Activated gamma-delta T cell treated with Interleukin-2 at 50 U/mL for 16 hours (primary cell): ENCODE measurements around the gene TMEM74B.
A peak's percentile ranks its signal among the peaks of the same experiment; 100 is the strongest.
"Not testable (repeated sequence)": the region's sequence is repeated elsewhere in the genome, so short reads cannot be mapped to it uniquely, and the experiment has no call there.

Experiments used
- DNase-seq: peaks from one replicate; pipeline ENCODE4 v3.0.0-alpha.2; 2020

TMEM74B gene

GRCh38 chr20:1184638-1185315 lies at the start of gene TMEM74B:
TSS of gene TMEM74B (minus strand) at chr20:1184981. CDS start at chr20:1183801, 1,180 bp downstream.
- no peak for DNase-seq

DNA sequence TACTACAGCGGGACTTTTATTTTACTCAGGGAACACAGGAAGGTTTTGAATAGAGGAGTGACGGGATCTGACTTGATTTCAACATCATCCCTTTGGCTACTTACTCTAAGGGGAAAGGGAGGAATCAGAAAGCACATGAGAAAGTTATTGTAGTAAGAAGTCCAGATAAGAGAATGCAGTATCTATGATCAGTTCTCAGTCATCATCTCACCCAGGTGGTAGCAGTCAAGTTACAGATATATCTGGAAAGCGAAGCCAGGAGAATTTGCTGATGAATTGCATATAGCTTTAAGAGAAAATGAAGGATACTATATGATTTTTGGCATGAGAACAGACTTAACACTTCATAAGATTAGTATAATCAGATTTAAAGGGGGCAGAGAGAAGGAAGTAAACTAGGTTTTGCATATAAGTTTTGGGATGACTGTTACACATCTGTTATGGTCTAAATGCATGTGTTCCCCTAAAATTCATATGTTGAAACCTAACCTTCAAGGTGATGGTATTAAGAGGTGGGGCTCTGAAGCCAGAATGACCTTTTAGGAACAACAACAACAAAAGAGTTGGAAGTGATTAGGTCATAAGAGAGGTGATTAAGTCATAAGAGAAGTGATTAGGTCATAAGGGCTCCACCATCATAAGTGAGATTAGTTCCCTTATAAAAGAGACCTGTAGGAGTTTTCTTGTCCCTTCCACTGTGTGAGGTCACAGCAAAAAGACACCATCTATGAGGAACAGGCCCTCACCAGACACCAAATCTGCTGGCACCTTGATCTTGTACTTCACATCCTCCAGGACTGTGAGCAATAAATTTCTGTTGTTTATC lies 47.7 kb upstream of the TMEM74B start:
- DNase-seq, result no peak

DNA sequence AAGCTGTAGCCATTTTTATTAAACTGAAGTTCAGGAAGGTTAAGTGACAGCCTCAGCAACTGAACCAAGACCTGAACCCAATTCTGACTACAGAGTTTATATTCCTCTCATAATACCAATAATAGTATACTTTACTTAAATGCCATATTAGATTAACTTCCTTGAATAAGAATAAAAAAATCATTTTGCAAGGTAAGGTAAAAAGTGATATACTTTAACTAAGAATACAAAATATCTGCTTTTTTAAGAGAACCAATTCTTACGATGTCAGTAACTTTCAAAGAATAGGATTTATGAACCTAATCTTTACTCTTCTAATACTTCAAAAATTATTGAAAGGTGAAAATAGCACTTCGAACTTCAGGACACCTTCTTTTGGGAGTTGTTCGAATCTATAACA lies 44.8 kb upstream of the TMEM74B start:
- no peak for DNase-seq

- peak; percentile 67 for DNase-seq
Measured at GRCh38 chr20:1225783-1226654, 41.2 kb upstream of the TMEM74B start, which contains the start of gene RAD21L1. TSS of gene RAD21L1 (plus strand) at chr20:1226044. CDS start at chr20:1228454, 2,410 bp downstream.

DNA sequence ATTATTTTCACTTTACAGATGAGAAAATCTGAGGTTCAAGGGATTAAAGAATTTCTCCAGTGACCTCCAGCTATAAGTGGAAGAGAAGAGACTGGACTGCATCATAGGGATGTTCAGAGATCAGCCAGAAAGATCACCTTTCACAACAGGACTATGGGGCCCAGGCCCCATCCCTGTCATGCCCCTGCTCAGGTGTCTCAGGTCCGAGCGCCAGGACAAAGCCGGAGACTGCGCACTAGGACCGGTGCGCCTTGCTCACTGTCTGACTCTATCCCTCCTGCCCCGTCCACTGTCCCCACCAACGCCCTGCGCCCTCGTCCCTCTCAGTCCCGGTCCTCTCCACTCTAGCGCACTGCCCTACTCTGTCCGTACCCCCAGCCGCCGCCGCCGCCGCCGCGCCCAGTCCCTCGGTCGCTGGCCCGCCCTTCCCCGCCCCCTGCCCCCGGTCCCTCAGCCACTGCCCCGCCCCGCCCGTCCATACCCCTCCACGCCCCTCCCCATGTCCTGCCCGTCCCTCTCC lies 40.5 kb upstream of the TMEM74B start:
- no peak for DNase-seq

DNA sequence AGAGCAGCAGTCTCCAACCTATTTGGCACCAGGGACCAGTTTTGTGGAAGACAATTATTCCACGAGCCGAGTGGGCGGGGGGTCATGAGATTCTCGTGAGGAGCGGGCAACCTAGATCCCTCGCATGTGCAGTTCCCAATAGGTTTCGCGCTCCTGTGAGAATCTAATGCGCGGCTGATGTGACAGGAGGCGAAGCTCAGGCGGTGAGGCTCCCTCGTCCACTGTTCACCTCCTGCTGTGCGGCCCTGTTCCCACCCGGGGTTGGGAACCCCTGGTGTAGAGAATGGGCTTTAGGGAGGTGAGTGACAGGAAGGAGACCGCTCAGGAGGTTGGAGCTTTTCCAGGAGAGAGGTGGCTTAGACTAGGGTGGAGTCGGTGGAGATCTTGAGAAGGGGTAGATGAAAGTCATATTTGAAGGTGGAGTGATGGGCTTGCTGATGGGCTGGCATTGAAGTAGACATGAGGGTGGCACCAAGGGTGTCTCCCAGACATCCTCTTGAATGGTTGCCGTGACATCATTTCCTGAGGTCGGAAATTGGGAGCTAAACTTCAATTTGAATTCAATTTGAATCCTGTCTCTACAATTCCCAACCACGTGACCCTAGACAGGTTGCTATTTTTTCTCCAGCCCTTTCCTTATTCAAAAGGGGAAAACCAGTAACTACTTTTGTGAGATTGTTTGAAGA lies 39.6 kb upstream of the TMEM74B start:
- no peak for DNase-seq

DNA sequence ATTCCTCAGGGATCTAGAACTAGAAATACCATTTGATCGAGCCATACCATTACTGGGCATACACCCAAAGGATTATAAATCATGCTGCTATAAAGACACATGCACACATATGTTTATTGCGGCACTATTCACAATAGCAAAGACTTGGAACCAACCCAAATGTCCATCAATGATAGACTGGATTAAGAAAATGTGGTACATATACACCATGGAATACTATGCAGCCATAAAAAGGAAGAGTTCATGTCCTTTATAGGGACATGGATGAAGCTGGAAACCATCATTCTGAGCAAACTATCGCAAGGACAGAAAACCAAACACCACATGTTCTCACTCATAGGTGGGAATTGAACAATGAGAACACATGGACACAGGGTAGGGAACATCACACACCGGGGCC lies 38.0 kb upstream of the TMEM74B start:
- DNase-seq, result not testable (repeated sequence)

DNA sequence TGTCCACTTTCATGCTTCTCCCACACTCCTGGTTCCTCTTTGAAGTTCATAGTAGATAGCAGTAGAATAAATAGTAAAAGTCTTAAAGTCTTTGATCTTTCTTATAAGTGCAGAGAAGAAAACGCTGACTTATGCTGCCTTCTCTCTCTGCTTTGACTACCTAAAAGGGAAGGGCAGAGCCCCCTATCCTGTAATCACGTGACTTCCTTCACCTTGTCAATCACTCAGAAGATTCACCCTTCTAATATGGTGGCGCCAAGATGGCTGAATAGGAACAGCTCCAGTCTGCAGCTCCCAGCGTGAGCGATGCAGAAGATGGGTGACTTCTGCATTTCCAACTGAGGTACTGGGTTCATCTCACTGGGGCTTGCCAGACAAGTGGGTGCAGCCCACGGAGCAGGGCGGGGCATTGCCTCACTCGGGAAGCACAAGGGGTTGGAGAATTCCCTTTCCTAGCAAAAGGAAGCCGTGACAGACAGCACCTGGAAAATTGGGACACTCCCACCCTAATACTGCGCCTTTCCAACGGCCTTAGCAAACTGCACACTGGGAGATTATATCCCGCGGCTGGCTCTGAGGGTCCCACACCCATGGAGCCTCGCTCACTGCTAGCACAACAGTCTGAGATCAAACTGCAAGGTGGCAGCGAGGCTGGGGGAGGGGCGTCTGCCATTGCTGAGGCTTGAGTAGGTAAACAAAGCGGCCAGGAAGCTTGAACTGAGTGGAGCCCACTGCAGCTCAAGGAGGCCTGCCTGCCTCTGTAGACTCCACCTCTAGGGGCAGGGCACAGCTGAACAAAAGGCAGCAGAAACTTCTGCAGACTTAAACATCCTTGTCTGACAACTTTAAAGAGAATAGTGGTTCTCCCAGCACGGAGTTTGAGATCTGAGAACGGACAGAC lies 32.0 kb upstream of the TMEM74B start:
- DNase-seq, result not testable (repeated sequence)

- no peak for DNase-seq
Measured at GRCh38 chr20:1215386-1216170, 30.8 kb upstream of the TMEM74B start.

DNA sequence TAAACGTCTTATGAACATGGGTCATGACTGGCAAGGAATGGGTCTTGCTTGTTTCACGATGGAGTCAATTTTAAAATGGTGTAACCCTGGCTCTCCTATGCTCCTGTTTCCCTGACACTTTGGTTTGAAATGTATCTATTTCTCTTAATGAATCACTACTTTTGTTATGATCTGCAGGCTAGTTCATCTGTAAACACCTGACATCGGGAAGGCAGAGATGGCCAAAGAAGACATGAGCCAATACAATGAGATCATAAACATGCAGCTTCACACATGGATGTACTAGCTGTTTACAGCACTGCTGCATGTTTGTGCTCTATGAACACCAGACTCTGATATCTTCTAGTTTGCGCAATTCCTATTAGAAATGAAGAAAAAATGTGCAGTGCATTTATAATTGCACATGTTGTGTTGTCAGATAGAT lies 30.1 kb upstream of the TMEM74B start:
- no peak for DNase-seq

- DNase-seq, result peak; percentile 59
Measured at GRCh38 chr20:1212607-1213396, 28.0 kb upstream of the TMEM74B start.

GRCh38 chr20:1212023-1212422 lies 27.2 kb upstream of the TMEM74B start:
- DNase-seq, result no peak

- DNase-seq, result no peak
Measured at GRCh38 chr20:1210501-1210900, 25.7 kb upstream of the TMEM74B start.

- DNase-seq, result no peak
Measured at GRCh38 chr20:1209447-1210387, 24.9 kb upstream of the TMEM74B start.

GRCh38 chr20:1207293-1207878 lies 22.6 kb upstream of the TMEM74B start:
- no peak for DNase-seq

DNA sequence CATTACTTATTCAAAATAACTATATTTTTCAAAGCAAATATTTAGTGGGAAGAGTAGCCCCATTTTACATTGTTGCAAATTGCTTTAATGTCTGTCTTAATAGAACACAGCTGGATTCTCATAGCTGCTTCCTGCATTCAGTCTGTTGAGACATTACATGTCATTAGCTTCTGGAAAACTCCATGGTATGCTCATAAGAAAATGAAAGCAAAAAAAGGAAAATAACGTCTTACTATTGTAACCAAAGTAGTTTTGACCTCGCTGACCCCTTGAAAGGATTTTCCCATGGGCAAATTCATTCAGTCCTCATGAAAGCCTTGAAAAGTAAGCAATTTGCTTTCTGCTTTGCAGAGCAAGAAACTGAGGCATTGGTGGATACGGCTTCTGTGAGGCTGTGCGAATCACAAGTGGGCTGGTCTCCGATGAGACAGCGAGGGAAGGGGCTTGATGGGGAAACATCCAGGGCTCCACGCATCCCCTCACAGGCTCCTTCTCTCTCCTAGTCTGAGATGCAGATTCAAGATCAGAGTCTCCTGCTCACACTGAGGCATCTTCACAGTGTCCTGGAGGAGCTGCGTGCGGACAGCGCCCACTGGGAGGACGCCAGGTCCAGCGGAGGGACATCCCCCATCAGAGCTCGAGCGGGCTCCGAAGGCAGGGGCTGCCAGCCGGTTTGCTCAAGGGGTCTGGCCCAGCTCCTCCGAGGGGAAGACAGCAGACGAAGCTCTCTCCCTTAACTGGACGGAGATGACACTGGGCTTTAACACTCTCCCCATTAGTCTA lies 21.8 kb upstream of the TMEM74B start:
- DNase-seq, result no peak

DNA sequence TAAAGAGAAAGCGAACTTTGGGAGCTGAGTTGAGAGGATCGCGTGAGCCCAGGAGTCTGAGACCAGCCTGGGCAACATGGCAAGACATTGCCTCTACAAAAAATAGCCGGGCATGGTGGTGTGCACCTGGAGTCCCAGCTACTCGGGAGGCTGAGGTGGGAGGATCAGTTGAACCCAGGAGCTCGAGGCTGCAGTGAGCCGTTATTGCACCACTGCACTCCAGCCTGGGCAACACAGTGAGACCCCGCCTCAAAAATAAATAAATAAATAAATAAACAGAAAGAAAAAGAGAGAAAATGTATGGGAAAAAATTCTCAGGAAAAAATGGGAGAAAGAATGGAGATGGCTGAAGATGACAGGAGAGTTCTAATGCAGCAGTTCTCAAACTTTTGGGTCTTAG lies 21.0 kb upstream of the TMEM74B start:
- no peak for DNase-seq
